ENCODE measurements around the gene UBE2G2. TPM values are rescaled to one million over a fixed set of nuclear protein-coding genes. Genes with fewer than 3 reads are reported as not detected.

UBE2G2 gene
- total RNA-seq, 4 donors from 2014 or later = 62.5 to 126 (median 91.6) TPM

DNA sequence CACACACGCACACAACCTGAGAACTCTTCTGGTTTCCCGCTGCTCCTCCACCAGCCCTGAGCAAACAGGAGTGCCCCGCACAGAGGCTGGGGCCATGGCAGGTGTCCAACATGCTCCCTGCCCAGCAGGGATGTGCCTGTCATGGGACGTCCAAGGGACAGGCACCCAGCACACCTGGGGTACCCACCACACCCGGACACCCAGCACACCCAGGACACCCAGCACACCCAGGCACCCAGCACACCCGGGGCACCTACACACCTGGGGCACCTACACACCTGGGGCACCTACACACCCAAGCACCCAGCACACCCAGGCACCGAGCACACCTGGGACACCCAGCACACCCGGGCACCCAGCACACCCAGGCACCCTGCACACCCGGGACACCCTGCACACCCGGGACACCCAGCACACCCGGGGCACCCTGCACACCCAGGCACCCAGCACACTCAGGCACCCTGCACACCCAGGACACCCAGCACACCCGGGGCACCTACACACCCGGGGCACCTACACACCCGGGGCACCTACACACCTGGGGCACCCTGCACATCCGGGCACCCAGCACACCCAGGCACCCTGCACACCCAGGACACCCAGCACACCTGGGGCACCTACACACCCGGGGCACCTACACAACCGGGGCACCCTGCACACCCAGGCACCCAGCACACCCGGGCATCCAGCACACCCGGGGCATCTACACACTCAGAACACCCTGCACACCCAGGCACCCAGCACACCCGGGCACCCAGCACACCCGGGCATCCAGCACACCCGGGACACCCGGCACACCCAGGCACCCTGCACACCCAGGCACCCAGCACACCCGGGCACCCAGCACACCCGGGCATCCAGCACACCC lies 37.9 kb downstream of the UBE2G2 start:
- no peak for TF ChIP-seq EP300 (IDR thresholded peaks at IDR 0.05)
- no peak for TF ChIP-seq POLR2A (IDR thresholded peaks at IDR 0.05)
- no peak for TF ChIP-seq POLR2AphosphoS5 (IDR thresholded peaks at IDR 0.05)
- TF ChIP-seq, protein P1, sequence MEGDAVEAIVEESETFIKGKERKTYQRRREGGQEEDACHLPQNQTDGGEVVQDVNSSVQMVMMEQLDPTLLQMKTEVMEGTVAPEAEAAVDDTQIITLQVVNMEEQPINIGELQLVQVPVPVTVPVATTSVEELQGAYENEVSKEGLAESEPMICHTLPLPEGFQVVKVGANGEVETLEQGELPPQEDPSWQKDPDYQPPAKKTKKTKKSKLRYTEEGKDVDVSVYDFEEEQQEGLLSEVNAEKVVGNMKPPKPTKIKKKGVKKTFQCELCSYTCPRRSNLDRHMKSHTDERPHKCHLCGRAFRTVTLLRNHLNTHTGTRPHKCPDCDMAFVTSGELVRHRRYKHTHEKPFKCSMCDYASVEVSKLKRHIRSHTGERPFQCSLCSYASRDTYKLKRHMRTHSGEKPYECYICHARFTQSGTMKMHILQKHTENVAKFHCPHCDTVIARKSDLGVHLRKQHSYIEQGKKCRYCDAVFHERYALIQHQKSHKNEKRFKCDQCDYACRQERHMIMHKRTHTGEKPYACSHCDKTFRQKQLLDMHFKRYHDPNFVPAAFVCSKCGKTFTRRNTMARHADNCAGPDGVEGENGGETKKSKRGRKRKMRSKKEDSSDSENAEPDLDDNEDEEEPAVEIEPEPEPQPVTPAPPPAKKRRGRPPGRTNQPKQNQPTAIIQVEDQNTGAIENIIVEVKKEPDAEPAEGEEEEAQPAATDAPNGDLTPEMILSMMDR (IDR thresholded peaks at IDR 0.05) = no peak

GRCh38 chr21:44763050-44763378 lies 38.6 kb downstream of the UBE2G2 start:
- Histone ChIP-seq H3K4me3 (no peak overlapping the region), H3K4me1 (peaks cover 18% of the 10 kb centered on the region), H3K27ac (no peak overlapping the region), H3K36me3 (peaks cover under 1% of the 10 kb centered on the region), H3K27me3 (no peaks in the 10 kb centered on the region), H3K9me3 (no peaks in the 10 kb centered on the region)
- DNase-seq (ENCODE audit: low spot score in 2 of 2) = peak in 1 of 2 donors; percentile 73
- WGBS = 40% methylated on average over 8 of the region's 8 CpGs
- TF ChIP-seq, protein P1 (IDR thresholded peaks at IDR 0.05) = no peak
- TF ChIP-seq POLR2A (IDR thresholded peaks at IDR 0.05) (no peak), POLR2AphosphoS5 (IDR thresholded peaks at IDR 0.05) (no peak), EP300 (IDR thresholded peaks at IDR 0.05) (no peak)

More for the DNA sequence above, 37.9 kb downstream of the UBE2G2 start:
- Histone ChIP-seq H3K27ac (no peak overlapping the region), H3K27me3 (no peaks in the 10 kb centered on the region), H3K4me3 (no peak overlapping the region), H3K4me1 (peaks cover 18% of the 10 kb centered on the region), H3K9me3 (no peaks in the 10 kb centered on the region), H3K36me3 (peaks cover 7% of the 10 kb centered on the region)
- WGBS = 33% methylated on average over 2 of the region's 25 CpGs
- peak in 1 of 2 donors; percentile 60 for DNase-seq (ENCODE audit: low spot score in 2 of 2)

DNA sequence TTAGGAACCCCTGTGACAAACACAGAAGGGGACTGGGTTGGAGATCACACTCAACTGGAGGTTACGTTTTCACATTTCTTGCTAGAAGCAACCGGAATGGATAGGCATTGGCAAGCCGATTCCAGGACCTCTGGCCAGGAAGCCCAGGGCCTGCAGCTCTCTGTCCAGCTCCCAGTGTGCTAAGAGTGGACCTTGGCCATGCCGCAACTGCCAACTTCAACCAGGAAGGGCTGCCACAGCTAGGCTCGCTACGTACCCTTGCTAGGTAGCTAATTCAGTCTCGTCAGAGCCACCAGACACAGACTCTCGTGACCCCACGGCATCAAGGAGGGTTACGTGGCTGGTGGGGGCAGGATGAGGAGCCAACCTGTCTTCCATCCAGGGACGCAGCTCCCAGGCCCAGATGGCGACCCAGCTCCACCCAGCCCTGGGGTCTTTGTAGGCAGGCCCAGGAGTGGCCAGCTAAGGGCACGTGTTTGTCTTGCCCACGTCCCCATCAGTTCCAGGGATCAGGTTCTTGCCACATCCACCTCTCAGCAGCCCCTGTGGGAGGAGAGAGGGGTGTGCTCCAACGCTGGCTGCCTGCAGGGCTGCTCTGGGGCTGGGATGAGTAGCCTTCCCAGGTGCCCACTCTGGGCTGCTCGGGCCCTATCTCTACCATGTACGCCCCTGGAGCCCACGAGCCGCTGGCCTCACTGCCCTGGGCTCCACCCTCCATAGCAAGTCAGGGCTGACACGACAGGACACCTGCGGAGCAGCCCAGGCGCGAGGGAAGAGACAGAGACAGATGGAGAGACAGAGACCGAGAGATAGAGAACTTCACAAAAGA lies 39.2 kb downstream of the UBE2G2 start:
- Histone ChIP-seq H3K9me3 (no peaks in the 10 kb centered on the region), H3K4me1 (peaks cover 18% of the 10 kb centered on the region), H3K4me3 (no peak overlapping the region), H3K36me3 (no peaks in the 10 kb centered on the region), H3K27ac (no peak overlapping the region), H3K27me3 (no peaks in the 10 kb centered on the region)
- DNase-seq (ENCODE audit: low spot score in 2 of 2) = peak in 1 of 2 donors; percentile 63
- 54% methylated on average over 11 of the region's 24 CpGs for WGBS
- no peak for TF ChIP-seq EP300 (IDR thresholded peaks at IDR 0.05)
- TF ChIP-seq POLR2AphosphoS5 (IDR thresholded peaks at IDR 0.05) = no peak
- TF ChIP-seq, protein P1 (IDR thresholded peaks at IDR 0.05) = no peak
- no peak for TF ChIP-seq POLR2A (IDR thresholded peaks at IDR 0.05)

GRCh38 chr21:44761747-44762208 lies 39.8 kb downstream of the UBE2G2 start:
- DNase-seq (ENCODE audit: low spot score in 2 of 2) = peak in 1 of 2 donors; percentile 60
- Histone ChIP-seq H3K27me3 (no peaks in the 10 kb centered on the region), H3K4me1 (peaks cover 18% of the 10 kb centered on the region), H3K27ac (no peak overlapping the region), H3K4me3 (no peak overlapping the region), H3K9me3 (no peaks in the 10 kb centered on the region), H3K36me3 (no peaks in the 10 kb centered on the region)
- WGBS = 67% methylated on average over 11 of the region's 14 CpGs
- no peak for TF ChIP-seq EP300 (IDR thresholded peaks at IDR 0.05)

DNA sequence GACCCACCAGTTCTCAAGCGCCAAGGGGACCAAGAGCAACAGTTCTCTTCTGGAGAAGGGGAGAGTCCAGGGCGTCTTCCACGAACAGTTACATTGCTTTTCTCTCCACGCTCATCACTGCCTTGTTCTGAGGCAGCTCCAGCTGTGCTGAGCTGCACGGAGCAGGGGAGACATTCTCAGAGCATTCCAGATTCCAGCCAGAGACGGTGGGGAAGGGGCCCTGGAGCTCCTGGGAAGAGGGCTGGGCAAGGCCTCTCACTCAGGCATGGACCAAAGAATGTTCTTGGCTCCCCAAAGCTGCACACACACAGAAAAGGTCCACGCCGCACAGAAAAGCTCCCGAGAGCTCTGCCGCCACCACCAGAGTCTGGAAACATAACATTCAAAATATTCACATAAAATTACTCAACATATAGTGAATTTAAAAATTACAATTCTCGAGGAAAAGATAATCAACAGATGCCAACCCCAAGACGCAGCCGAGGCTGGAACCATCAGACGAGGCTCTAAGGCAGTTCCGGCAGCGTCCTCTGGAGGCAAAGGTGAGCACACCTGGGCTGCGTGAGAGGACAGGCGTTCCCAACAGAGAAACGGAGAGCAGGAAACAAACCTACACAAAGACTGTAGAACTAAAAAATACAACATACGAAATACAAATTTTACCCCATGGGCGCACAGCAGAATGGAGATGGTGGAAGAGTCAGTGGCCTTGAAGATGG lies 40.5 kb downstream of the UBE2G2 start:
- Histone ChIP-seq H3K36me3 (no peaks in the 10 kb centered on the region), H3K4me1 (peaks cover 18% of the 10 kb centered on the region), H3K4me3 (no peak overlapping the region), H3K9me3 (no peaks in the 10 kb centered on the region), H3K27ac (no peak overlapping the region), H3K27me3 (no peaks in the 10 kb centered on the region)
- 57% methylated on average over 20 of the region's 21 CpGs for WGBS
- DNase-seq (ENCODE audit: low spot score in 2 of 2) = peak in 1 of 2 donors; percentile 58
- TF ChIP-seq POLR2AphosphoS5 (IDR thresholded peaks at IDR 0.05) (no peak), EP300 (IDR thresholded peaks at IDR 0.05) (no peak), POLR2A (IDR thresholded peaks at IDR 0.05) (no peak)
- TF ChIP-seq, protein P1 (IDR thresholded peaks at IDR 0.05) = peak in 1 of 2 donors; percentile 68
